Calu3 (cell line): ENCODE data around the gene CEP170B. TPM values are rescaled to one million over a fixed set of nuclear protein-coding genes. Genes with fewer than 3 reads are reported as not detected.

Experiments used
- BruUV-seq: library from RNA; stranded (reverse); fragments of 400-500 nt; replicated peaks from 2 replicates; lab custom pipeline; 2021; lab: Mats Ljungman, UMichigan
- CTCF ChIA-PET: fragments of 300-600 bp; sonication (Branson Sonifier 250); formaldehyde crosslinking; loops from one replicate; lab custom pipeline; 2022; ENCODE audit warnings: antibody characterized with exemption; lab: Charles Lee
- DNase-seq: peaks from one replicate; pipeline ENCODE4 v3.0.0; 2022
- H3K27ac Mint-ChIP-seq: one replicate; pipeline ENCODE4 v1.8.0; 2022; ENCODE audit warnings: mixed read lengths; ENCODE audit not compliant: unreplicated experiment
- H3K27me3 Mint-ChIP-seq: one replicate; pipeline ENCODE4 v1.8.0; 2022; ENCODE audit warnings: mixed read lengths; ENCODE audit not compliant: unreplicated experiment
- H3K36me3 Mint-ChIP-seq: one replicate; pipeline ENCODE4 v1.8.0; 2022; ENCODE audit warnings: mild to moderate bottlenecking, moderate library complexity, mixed read lengths; ENCODE audit not compliant: insufficient read depth, unreplicated experiment
- H3K4me1 Mint-ChIP-seq: one replicate; pipeline ENCODE4 v1.8.0; 2022; ENCODE audit warnings: mild to moderate bottlenecking, low read depth, mixed read lengths; ENCODE audit not compliant: unreplicated experiment
- H3K4me3 Mint-ChIP-seq: one replicate; pipeline ENCODE4 v1.8.0; 2022; ENCODE audit warnings: mild to moderate bottlenecking, low read depth, moderate library complexity, mixed read lengths; ENCODE audit not compliant: unreplicated experiment
- H3K9me3 Mint-ChIP-seq: one replicate; pipeline ENCODE4 v1.8.0; 2022; ENCODE audit warnings: low read depth, mixed read lengths; ENCODE audit not compliant: unreplicated experiment
- CTCF ChIP-seq: fragments of 200-600 bp; IDR thresholded peaks from one replicate; pipeline ENCODE4 v1.8.0; 2022; ENCODE audit warnings: antibody characterized with exemption; ENCODE audit not compliant: unreplicated experiment
- intact Hi-C: fragments of 100-400 bp; cut with micrococcal nuclease; formaldehyde crosslinking; loops from one replicate; pipeline ENCODE4 v1.10.0; 2022; ENCODE audit not compliant: unreplicated experiment
- total RNA-seq: library from RNA; stranded (reverse); gene quantifications from 2 replicates; pipeline ENCODE4 v1.2.3, GENCODE V29; 2022

CEP170B gene
- total RNA-seq, 1 experiment from 2014 or later, result 60.2 TPM

- no TSS peak for BruUV-seq
- peaks cover 13% of the 10 kb centered on the region for H3K4me1 Mint-ChIP-seq
- peak overlapping the region; percentile 84 for H3K27ac Mint-ChIP-seq
- CTCF ChIA-PET, result interaction anchor here (1.3 kb wide), 1 partner anchor 11 kb away, joined by 3 read pairs; no protein-coding TSS in a partner anchor
- H3K27me3 Mint-ChIP-seq, result no peaks in the 10 kb centered on the region
- H3K4me3 Mint-ChIP-seq, result peak overlapping the region; percentile 91
- DNase-seq, result peak; percentile 71
- intact Hi-C loops, result no loop called here
- peaks cover 45% of the 10 kb centered on the region for H3K36me3 Mint-ChIP-seq
- H3K9me3 Mint-ChIP-seq, result no peaks in the 10 kb centered on the region
- TF ChIP-seq CTCF, result no peak
Observed at GRCh38 chr14:104865631-104866441, 768 bp downstream of the CEP170B start.

- Mint-ChIP-seq H3K4me3 (peak overlapping the region; percentile 91), H3K27me3 (no peaks in the 10 kb centered on the region), H3K27ac (peak overlapping the region; percentile 50), H3K36me3 (peaks cover 54% of the 10 kb centered on the region), H3K4me1 (peaks cover 22% of the 10 kb centered on the region), H3K9me3 (no peaks in the 10 kb centered on the region)
- intact Hi-C loops, result no loop called here
- TF ChIP-seq CTCF, result no peak
- CTCF ChIA-PET, result interaction anchor here (1.3 kb wide), 1 partner anchor 10 kb away, joined by 3 read pairs; no protein-coding TSS in a partner anchor
- TSS peak; percentile 8 for BruUV-seq
- DNase-seq, result no peak
Observed at GRCh38 chr14:104866451-104867370, 1.6 kb downstream of the CEP170B start.

GRCh38 chr14:104867371-104868059, 2.4 kb downstream of the CEP170B start:
- no peak for DNase-seq
- Mint-ChIP-seq H3K4me1 (peaks cover 30% of the 10 kb centered on the region), H3K9me3 (no peaks in the 10 kb centered on the region), H3K4me3 (peak overlapping the region; percentile 91), H3K27ac (peak overlapping the region; percentile 50), H3K36me3 (peaks cover 60% of the 10 kb centered on the region), H3K27me3 (no peaks in the 10 kb centered on the region)
- BruUV-seq, result no TSS peak
- intact Hi-C loops, result no loop called here
- no peak for TF ChIP-seq CTCF
- CTCF ChIA-PET, result interaction anchor here (1.3 kb wide), 1 partner anchor 9 kb away, joined by 3 read pairs; no protein-coding TSS in a partner anchor
